ENCODE measurements around the gene SYT13. TPM values are rescaled to one million over a fixed set of nuclear protein-coding genes. Genes with fewer than 3 reads are reported as not detected.

SYT13 gene
- total and polyA plus RNA-seq, 2 donors (not counting 3 experiments of a cell fraction or from before 2014, with no cell fraction given) = not detected

- H3K9me3 ChIP-seq (replicated peaks; ENCODE audit: control insufficient read depth, insufficient read depth, low read length) = no peaks in the 10 kb centered on the region
- H3K9ac ChIP-seq (replicated peaks; ENCODE audit: extremely low read depth, insufficient read depth, low read length) = no peak overlapping the region
- no peak overlapping the region for H3K27ac ChIP-seq (ENCODE audit: insufficient read depth, low read depth, low read length)
- H2AFZ ChIP-seq (ENCODE audit: low read depth, low read length) = no peak overlapping the region
- H3K27me3 ChIP-seq (ENCODE audit: control insufficient read depth in 2 of 2, insufficient read depth in 2 of 2, low read length in 2 of 2) = no peaks in the 10 kb centered on the region
- DNase-seq (ENCODE audit: low read depth, low spot score) (no peak), FAIRE-seq (no peak)
- no peaks in the 10 kb centered on the region for H3K79me2 ChIP-seq (ENCODE audit: control insufficient read depth, insufficient read depth, low read length)
- BruUV-seq (replicated peaks) = no TSS peak
- intact Hi-C loops (cut with micrococcal nuclease) (no loop called here), dilution Hi-C loops (cut with MboI; ENCODE audit: extremely low pct_ligation_motif_present, low sequenced_read_pairs) (no loop called here)
- H4K20me1 ChIP-seq (replicated peaks; ENCODE audit: control insufficient read depth, extremely low read depth, insufficient read depth, low read length) = no peaks in the 10 kb centered on the region
- no peak overlapping the region for H3K4me3 ChIP-seq (replicated peaks in 1 of 3; ENCODE audit: insufficient read depth in 1 of 3, low read depth in 1 of 3, low read length in 3 of 3)
- no peaks in the 10 kb centered on the region for H3K36me3 ChIP-seq (ENCODE audit: control insufficient read depth in 2 of 2, extremely low read depth in 1 of 2, insufficient read depth in 2 of 2, low read length in 2 of 2)
- no peaks in the 10 kb centered on the region for H3K9me1 ChIP-seq (replicated peaks; ENCODE audit: control insufficient read depth, extremely low read depth, insufficient read depth, low read length)
- no peak overlapping the region for H3K4me2 ChIP-seq (ENCODE audit: insufficient read depth, low read length)
- CTCF ChIA-PET = interaction anchor here (1.9 kb wide), 1 partner anchor 11 kb away, joined by 9 read pairs; no protein-coding TSS in a partner anchor
- POLR2A ChIA-PET = no interaction called here
- TF ChIP-seq GATA2 (IDR thresholded peaks at IDR 0.05; ENCODE audit: insufficient read depth, insufficient read length, low read depth, low read length) (no peak), JUN (IDR thresholded peaks at IDR 0.05; ENCODE audit: borderline replicate concordance, insufficient read depth, insufficient read length, low read depth) (no peak), MAX (IDR thresholded peaks at IDR 0.05; ENCODE audit: insufficient read depth, insufficient read length) (no peak), FOS (IDR thresholded peaks at IDR 0.05; ENCODE audit: borderline replicate concordance, insufficient read depth, low read length) (no peak), MYC (IDR thresholded peaks at IDR 0.05; ENCODE audit: low read depth, low read length) (no peak), EZH2 (IDR thresholded peaks at IDR 0.05; ENCODE audit: borderline replicate concordance, low read depth, low read length, severe bottlenecking) (no peak), POLR2A (IDR thresholded peaks at IDR 0.05; ENCODE audit: low read depth, low read length) (no peak), CTCF (IDR thresholded peaks at IDR 0.05; ENCODE audit: extremely low read depth in 1 of 2, insufficient read depth in 1 of 2, low read depth in 1 of 2, low read length in 2 of 2) (no peak), POLR2AphosphoS5 (IDR thresholded peaks at IDR 0.05; ENCODE audit: insufficient read depth, low read depth, low read length) (no peak)
- H3K4me1 ChIP-seq (ENCODE audit: control insufficient read depth, extremely low read depth, insufficient read depth, low read length) = peaks cover 3% of the 10 kb centered on the region
Measured at GRCh38 chr11:45263773-45264172, 22.4 kb downstream of the SYT13 start.
